ENCODE measurements around the gene ARL6IP4.

GRCh38 chr12:122987086-122987951, 6.8 kb downstream of the ARL6IP4 start:
- TF ChIP-seq CTCF (IDR thresholded peaks at IDR 0.05; ENCODE audit: insufficient read depth, low read length, poor library complexity, severe bottlenecking) (no peak), EZH2phosphoT487 (conservative IDR thresholded peaks at IDR 0.05; ENCODE audit: low read length) (no peak)
